Neural cell (in vitro differentiated cells): ENCODE data around the gene UCKL1. TPM values are rescaled to one million over a fixed set of nuclear protein-coding genes. Genes with fewer than 3 reads are reported as not detected.

ENCODE experiments used
- H2AFZ ChIP-seq: fragments of 200-600, 300-800 bp; sonication (generic), shearing (Covaris generic); 2 replicates; pipeline ENCODE4 v1.6.0; 2014; ENCODE audit warnings: low read depth, mild to moderate bottlenecking, antibody characterized with exemption, low read length, moderate library complexity
- H3F3A ChIP-seq: fragments of 200-600 bp; shearing (Covaris generic); 2 replicates; pipeline ENCODE4 v1.6.1; 2016; ENCODE audit warnings: mild to moderate bottlenecking, moderate library complexity, mixed read lengths, antibody characterized with exemption, low read length; ENCODE audit not compliant: insufficient read depth, poor library complexity, severe bottlenecking
- H3K27ac ChIP-seq: fragments of 200-600, 300-800 bp; sonication (generic), shearing (Covaris generic); 2 replicates; pipeline ENCODE4 v1.5.1; 2014; ENCODE audit warnings: mild to moderate bottlenecking, low read length, moderate library complexity
- H3K27me3 ChIP-seq: fragments of 300-800, 200-600 bp; sonication (generic), shearing (Covaris generic); 2 replicates; pipeline ENCODE4 v1.6.0; 2014; ENCODE audit warnings: mild to moderate bottlenecking, low read depth, low read length, moderate library complexity; ENCODE audit not compliant: insufficient read depth
- H3K36me3 ChIP-seq: fragments of 300-800, 200-600 bp; sonication (generic), shearing (Covaris generic); 2 replicates; pipeline ENCODE4 v1.5.1; 2014; ENCODE audit warnings: mild to moderate bottlenecking, antibody characterized with exemption, low read length, moderate library complexity; ENCODE audit not compliant: insufficient read depth
- H3K4me2 ChIP-seq: fragments of 300-800, 200-600 bp; sonication (generic), shearing (Covaris generic); 2 replicates; pipeline ENCODE4 v1.6.0; 2014; ENCODE audit warnings: mild to moderate bottlenecking, low read length
- H3K4me3 ChIP-seq: fragments of 300-800, 200-600 bp; sonication (generic), shearing (Covaris generic); 2 replicates; pipeline ENCODE4 v1.5.1; 2014; ENCODE audit warnings: mild to moderate bottlenecking, low read length, moderate library complexity
- H3K79me2 ChIP-seq: fragments of 200-600 bp; shearing (Covaris generic); replicated peaks from 2 replicates; pipeline ENCODE4 v1.6.0; 2014; ENCODE audit warnings: mild to moderate bottlenecking, low read length, moderate library complexity; ENCODE audit not compliant: insufficient read depth
- H3K9ac ChIP-seq: fragments of 300-800, 200-600 bp; sonication (generic), shearing (Covaris generic); 2 replicates; pipeline ENCODE4 v1.6.1; 2016; ENCODE audit warnings: mild to moderate bottlenecking, low read length, mixed read lengths
- H3K9me2 ChIP-seq: fragments of 200-600 bp; shearing (Covaris generic); 2 replicates; pipeline ENCODE4 v1.6.1; 2016; ENCODE audit warnings: mild to moderate bottlenecking, low read length, mixed read lengths; ENCODE audit not compliant: insufficient read depth
- H3K9me3 ChIP-seq: fragments of 200-600, 300-800 bp; sonication (generic), shearing (Covaris generic); 2 replicates; pipeline ENCODE4 v1.6.1; 2016; ENCODE audit warnings: mild to moderate bottlenecking, mixed run types, low read length, moderate library complexity, mixed read lengths
- H4K20me1 ChIP-seq: fragments of 200-600 bp; shearing (Covaris generic); 2 replicates; pipeline ENCODE4 v1.6.1; 2016; ENCODE audit warnings: mild to moderate bottlenecking, mixed run types; ENCODE audit not compliant: insufficient read depth
- CTCF ChIP-seq: fragments of 450-650 bp; IDR thresholded peaks from 2 replicates; pipeline ENCODE4 v1.5.1; 2014; ENCODE audit warnings: antibody characterized with exemption, mild to moderate bottlenecking, moderate library complexity; ENCODE audit not compliant: poor library complexity, severe bottlenecking
- EP300 ChIP-seq: fragments of 450-650 bp; conservative IDR thresholded peaks from 2 replicates; pipeline ENCODE4 v1.6.1; 2014; ENCODE audit warnings: antibody characterized with exemption, mild to moderate bottlenecking, moderate library complexity; ENCODE audit not compliant: poor library complexity, severe bottlenecking
- EZH2 ChIP-seq: fragments of 200-600, 300-800 bp; shearing (Covaris generic), sonication (generic); IDR thresholded peaks from 2 replicates; pipeline ENCODE4 v1.6.1; 2014; ENCODE audit warnings: antibody characterized with exemption, low read length, borderline replicate concordance, mild to moderate bottlenecking; ENCODE audit not compliant: insufficient read depth, poor library complexity, severe bottlenecking
- MXI1 ChIP-seq: fragments of 450-650 bp; conservative IDR thresholded peaks from 2 replicates; pipeline ENCODE4 v1.6.1; 2014; ENCODE audit warnings: antibody characterized with exemption, mild to moderate bottlenecking; ENCODE audit not compliant: poor library complexity, severe bottlenecking
- POLR2AphosphoS5 ChIP-seq: IDR thresholded peaks from 2 replicates; pipeline ENCODE4 v1.6.1; 2012
- RAD21 ChIP-seq: fragments of 450-650 bp; conservative IDR thresholded peaks from 2 replicates; pipeline ENCODE4 v1.6.1; 2014; ENCODE audit warnings: antibody characterized with exemption, mild to moderate bottlenecking, moderate library complexity
- REST ChIP-seq: IDR thresholded peaks from 2 replicates; pipeline ENCODE4 v1.6.1; 2012; ENCODE audit warnings: borderline replicate concordance
- SMC3 ChIP-seq: fragments of 450-650 bp; conservative IDR thresholded peaks from 2 replicates; pipeline ENCODE4 v1.6.1; 2014; ENCODE audit warnings: antibody characterized with exemption, mild to moderate bottlenecking, moderate library complexity; ENCODE audit not compliant: poor library complexity
- TAF1 ChIP-seq: IDR thresholded peaks from 2 replicates; pipeline ENCODE4 v1.6.1; 2012; ENCODE audit warnings: low read depth
- polyA plus RNA-seq: library from polyadenylated mRNA; depleted of rRNA; stranded (reverse); fragments of >200 nt; gene quantifications from 2 replicates; pipeline ENCODE4 v1.2.3, GENCODE V29; 2014

Gene UCKL1
- polyA plus RNA-seq, 1 donor from 2014 or later = 58.9 TPM

- H3K9me2 ChIP-seq = no peaks in the 10 kb centered on the region
- no peak overlapping the region for H2AFZ ChIP-seq
- H3F3A ChIP-seq = no peaks in the 10 kb centered on the region
- no peaks in the 10 kb centered on the region for H3K9me3 ChIP-seq
- no peak overlapping the region for H3K9ac ChIP-seq
- H3K27ac ChIP-seq = no peak overlapping the region
- TF ChIP-seq REST = no peak
- no peak for TF ChIP-seq CTCF
- TF ChIP-seq EP300 = no peak
- TF ChIP-seq MXI1 = no peak
- no peak for TF ChIP-seq SMC3
- TF ChIP-seq TAF1 = no peak
- TF ChIP-seq EZH2 = no peak
- no peak for TF ChIP-seq POLR2AphosphoS5
- no peak for TF ChIP-seq RAD21
- no peaks in the 10 kb centered on the region for H3K36me3 ChIP-seq
- no peak overlapping the region for H3K4me2 ChIP-seq
- no peaks in the 10 kb centered on the region for H4K20me1 ChIP-seq
- no peaks in the 10 kb centered on the region for H3K27me3 ChIP-seq
- peaks cover 21% of the 10 kb centered on the region for H3K79me2 ChIP-seq
- H3K4me3 ChIP-seq = no peak overlapping the region
These were observed 2.3 kb upstream of the UCKL1 start for GRCh38 chr20:63958471-63958870.

DNA sequence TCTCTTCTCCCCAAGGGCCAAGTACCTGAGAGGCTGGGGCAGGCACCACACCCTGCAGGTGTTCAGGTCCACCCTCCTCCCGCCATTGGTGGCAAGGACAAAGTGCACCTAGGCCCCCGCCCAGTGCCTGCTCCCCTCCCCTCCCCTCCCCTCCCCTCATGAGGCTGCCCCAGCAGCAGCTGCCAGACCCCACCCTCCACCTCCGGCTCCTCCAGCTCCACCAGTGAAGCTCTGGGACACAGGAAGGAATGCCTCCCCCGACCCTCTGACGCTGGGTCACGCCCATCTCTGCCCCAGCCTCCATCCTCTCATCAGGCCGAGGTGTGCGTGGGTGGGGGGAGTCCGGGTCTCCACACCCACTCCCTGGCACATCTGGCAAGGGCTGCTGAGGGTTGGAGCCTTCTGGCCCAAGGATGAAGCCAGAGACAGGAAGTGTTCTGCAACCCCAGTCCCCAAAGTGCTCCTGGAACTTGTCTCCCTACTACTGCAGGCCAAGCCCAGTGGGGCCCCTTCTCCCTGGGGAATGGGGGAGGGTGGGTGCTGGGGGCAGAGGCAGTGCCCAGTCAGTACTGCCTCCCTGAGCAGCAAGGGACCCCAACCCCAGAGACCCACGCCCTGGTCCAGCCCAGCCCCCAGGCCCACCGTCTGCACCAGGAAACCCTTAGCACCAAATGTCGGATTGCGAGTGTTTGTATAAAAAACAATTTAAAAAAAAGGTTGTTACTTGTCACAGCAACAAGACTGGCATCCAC lies 1.6 kb upstream of the UCKL1 start:
- H3K9me3 ChIP-seq = no peaks in the 10 kb centered on the region
- no peaks in the 10 kb centered on the region for H3K36me3 ChIP-seq
- no peak overlapping the region for H3K4me3 ChIP-seq
- H3K27me3 ChIP-seq = no peaks in the 10 kb centered on the region
- no peak overlapping the region for H3K4me2 ChIP-seq
- H3F3A ChIP-seq = no peaks in the 10 kb centered on the region
- H3K27ac ChIP-seq = no peak overlapping the region
- no peaks in the 10 kb centered on the region for H4K20me1 ChIP-seq
- no peak overlapping the region for H3K9ac ChIP-seq
- TF ChIP-seq EZH2 (no peak), TAF1 (no peak)
- H2AFZ ChIP-seq = no peak overlapping the region
- H3K9me2 ChIP-seq = no peaks in the 10 kb centered on the region
- peaks cover 21% of the 10 kb centered on the region for H3K79me2 ChIP-seq
